A172 (cell line): ENCODE measurements around the gene SRGAP2C. TPM values are rescaled to one million over a fixed set of nuclear protein-coding genes. Genes with fewer than 3 reads are reported as not detected.
"Not testable (repeated sequence)": the region's sequence is repeated elsewhere in the genome, so short reads cannot be mapped to it uniquely, and the experiment has no call there.

ENCODE experiments used
- DNase-seq: peaks from one replicate; pipeline ENCODE4 v3.0.0-alpha.2; 2015; ENCODE audit warnings: low spot score
- total RNA-seq: library from RNA; depleted of rRNA; stranded (reverse); fragments of >200 nt; shearing (Covaris generic); gene quantifications from 2 replicates; pipeline ENCODE4 v1.2.3, GENCODE V29; 2014

SRGAP2C gene
- total RNA-seq, 1 experiment from 2014 or later: 18.0 TPM

DNA sequence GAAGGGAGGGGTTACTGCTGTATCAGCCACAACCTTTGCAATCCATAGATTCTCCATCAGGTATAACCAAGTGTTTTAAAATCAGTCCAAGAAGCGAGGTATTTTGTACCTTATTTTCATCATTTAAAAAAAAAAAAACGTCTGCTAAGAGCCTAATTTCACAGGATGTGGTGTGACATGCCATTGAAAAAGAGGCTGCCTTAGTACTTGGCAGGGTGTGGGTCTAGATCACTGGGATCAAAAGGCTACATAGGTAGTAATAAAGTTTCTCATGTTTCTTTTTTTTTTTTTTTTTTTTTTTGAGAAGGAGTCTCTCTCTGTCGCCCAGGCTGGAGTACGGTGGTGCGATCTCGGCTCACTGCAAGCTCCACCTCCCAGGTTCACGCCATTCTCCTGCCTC, 192.2 kb downstream of the SRGAP2C start:
- not testable (repeated sequence) for DNase-seq

DNA sequence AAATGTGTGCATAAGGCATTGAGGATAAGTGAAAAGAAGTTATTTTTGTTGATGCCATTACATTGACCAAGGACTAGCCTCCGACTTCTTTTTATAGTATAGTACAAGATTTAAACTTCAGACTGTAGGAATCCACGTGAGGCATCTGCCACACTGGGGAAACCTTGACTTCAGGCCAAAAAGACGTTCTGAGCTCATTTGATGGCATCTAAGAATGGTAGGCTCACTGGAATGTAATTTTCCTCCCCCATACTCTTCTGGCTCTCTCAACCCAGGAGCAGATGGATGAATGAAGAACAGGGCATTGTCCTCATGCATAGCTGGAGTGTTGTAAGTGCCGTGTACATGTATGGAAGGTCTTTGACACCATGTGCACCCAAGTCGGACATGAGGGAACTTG, 194.0 kb downstream of the SRGAP2C start:
- not testable (repeated sequence) for DNase-seq

DNA sequence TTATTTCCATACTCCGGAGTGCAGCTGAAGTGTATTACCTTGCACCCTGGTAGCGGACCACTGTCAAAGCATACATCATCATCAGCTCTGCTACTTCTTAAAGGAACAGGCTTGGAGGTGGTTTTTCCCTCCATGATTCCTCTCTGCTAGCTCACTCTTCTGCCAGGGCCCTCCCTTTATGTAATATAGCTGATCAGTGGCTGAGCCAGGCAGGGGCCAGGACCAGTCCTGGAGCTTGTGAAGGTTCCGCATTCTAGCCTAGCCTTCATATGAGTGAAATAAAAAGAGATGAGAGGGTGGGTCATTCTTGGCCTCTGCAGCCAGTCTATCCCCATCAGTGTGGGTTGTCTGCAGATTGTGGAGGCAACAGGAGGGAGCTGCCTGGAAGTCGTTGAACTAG, 200.0 kb downstream of the SRGAP2C start:
- not testable (repeated sequence) for DNase-seq

DNA sequence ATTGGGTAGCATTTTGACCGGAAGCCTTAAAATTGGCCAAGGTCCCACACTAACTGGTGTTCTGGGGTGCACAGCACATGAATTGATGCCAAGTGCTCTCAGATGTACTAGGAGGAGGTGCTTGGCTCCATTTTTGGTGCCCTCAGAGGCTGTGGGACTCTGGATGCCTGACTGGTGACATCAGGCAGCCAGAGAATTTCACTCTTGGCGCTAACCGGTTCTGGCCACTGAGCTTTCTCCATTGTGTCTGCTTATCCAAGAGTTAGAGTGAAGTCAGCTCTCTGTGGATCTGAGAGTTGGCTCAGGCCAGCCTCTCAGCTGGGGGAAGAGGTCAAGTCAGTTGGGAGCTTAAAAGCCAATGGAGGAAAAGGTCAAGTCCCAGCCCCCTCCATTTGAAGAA, 200.4 kb downstream of the SRGAP2C start:
- not testable (repeated sequence) for DNase-seq

DNA sequence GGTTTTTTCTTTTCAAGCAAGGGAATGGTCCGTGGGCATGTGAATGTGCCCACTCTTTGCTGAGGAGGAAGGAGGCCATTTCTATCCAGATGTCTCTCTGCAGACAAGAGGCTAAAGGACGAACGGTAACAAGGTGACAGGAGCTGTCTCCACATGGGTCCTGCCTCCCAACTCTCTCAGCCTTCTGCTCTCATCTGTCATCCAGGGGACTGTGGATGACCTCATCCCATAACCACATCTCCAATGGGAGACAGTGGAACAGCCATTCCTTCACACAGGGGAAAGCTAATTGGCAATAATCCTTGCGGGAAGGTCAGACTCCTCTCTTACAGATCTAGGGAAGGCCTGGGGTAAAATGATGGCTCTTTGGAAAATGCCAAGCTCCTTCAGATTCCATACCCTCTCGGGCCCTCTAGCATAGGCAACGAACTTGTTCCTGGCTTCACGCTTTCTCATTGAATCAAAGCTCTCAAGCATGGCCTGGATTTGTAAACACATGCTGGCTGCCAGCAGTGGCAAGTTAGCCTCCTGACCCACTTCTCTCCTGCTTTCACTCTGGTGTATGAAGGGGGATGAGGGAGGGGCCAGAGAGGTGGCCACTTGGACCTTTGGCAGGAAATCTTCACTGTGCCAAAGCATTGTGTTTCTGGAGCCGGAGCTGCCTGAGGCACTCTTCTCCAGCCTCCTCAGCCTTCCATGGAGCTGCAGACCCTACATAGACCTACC, 201.0 kb downstream of the SRGAP2C start:
- DNase-seq: not testable (repeated sequence)

DNA sequence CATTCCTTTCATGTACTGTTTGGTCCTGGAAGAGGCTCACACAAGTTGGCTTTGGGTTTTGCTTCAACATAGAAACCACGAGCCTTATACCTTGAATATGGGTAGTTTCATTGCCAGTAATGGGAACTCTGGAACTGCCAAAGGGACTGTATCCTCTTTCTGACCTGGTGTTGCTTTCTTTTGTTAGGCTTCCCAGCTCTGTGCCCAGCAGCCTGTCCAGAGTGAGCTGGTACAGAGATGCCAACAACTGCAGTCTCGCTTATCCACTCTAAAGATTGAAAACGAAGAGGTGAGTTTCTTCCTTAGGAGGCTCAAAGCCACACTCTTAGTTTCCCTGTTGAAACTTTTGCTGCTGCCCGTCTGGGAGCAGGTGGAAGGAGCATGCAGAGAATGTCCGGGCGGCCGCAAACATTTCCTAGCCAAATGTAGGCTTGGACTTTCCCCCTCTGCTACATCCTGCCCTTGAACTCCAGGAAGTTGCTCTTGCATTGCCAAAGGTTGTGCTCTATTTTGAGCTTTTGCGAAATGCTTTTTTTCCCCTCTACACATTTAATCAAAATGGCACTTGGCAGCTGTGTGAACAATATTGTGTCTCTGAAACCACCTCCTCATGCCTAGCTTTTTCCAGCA, 201.7 kb downstream of the SRGAP2C start:
- not testable (repeated sequence) for DNase-seq

DNA sequence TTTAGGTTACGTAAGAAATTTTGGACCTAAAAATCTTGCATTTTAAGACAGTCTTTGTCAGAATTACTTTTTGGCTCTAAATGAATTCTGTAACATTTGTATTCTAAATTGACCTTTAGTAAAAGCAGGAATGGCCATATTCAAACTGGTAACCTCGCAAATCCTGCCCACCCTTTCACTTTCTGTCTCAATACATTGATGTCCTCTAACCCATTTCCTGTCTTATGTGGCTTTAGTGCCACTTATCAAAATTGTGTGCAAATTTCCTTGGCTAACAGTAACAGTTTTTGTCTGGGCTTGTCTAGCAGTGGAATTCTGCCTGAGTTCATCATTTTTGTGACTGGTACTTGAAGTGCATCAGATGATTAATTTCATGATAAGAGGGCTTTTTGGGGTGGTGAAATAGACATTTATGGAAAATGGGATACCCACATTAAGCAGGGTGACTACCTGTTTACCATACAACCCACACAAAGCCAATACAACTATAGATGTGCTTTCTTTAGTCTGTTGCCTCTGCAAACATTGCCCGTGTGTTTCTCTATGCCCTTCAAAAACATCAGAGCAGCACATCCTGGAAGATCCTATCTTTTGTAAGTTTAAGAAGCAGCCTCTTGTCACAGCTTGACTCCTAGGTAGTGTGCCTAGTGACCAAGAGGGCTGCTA, 205.3 kb downstream of the SRGAP2C start:
- not testable (repeated sequence) for DNase-seq

DNA sequence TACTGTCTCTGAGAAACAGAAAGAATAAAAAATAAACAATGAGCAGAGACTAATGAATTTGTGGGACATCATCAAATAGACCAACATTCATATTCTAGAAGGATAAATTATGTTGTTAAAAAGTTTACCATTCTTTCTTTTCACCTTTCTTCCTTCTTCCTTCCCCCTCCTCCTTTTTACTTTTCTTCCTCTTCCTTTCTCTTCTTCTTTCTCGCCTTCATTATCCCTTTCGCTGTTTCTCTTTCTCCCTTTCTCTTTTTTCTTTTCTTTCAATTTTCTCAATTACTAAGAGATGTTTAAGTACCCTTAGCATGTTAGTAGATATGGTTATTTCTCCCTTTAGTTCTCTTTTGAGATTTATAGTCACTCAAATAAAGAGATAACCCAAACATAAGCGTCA, 207.4 kb downstream of the SRGAP2C start:
- DNase-seq: not testable (repeated sequence)

DNA sequence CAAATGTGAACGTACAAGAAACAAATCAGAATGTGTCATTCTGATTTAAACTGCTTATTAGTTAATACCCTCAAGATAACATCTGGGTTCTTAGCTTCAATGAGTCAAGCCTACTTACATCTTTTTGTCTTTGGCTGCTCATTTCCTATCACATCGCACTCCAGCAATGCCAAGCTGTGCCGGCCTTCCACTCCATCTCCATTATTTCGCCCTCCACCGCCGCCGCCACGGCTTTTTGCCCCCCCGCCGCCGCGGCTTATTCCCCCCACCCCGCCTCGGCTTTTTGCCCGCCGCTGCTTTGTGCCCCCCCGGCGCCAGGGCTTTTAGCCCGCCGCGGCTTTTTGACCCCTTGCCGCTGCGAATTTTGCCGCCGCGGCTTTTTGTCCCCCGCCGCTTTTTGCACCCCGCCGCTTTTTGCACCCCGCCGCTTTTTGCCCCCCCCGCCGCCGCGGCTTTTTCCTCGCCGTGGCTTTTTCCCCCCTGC, 211.0 kb downstream of the SRGAP2C start:
- DNase-seq: not testable (repeated sequence)

DNA sequence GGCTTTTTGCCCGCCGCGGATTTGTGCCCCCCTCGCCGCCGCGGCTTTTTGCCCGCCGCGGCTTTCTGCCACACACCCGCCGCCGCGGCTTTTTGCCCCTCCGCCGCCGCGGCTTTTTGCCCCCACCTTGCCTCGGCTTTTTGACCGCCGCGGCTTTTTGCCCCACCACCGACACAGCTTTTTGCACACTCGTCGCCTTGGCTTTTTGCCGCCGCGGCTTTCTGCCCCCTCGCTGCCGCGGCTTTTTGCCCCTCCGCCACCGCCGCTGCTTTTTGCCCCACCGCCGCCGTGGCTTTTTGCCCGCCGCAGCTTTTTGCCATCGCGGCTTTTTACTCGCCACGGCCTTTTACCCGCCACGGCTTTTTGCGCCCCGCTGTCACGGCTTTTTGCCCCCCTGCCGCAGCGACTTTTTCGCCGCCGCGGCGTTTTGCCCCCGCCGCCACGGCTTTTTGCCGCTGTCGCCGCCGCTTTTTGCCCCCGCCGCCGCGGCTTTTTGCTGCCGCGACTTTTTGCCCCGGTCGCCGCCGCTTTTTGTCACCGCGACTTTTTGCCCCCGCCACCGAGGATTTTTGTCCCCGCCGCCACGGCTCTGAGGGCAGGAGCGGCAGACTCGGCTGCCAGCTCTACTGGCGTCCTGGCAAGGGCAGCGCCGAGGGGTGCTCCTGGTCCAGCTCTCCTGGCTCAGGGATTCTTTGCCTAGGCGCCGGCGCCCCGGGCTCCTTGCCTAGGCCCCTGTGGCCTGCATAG, 211.7 kb downstream of the SRGAP2C start:
- not testable (repeated sequence) for DNase-seq

DNA sequence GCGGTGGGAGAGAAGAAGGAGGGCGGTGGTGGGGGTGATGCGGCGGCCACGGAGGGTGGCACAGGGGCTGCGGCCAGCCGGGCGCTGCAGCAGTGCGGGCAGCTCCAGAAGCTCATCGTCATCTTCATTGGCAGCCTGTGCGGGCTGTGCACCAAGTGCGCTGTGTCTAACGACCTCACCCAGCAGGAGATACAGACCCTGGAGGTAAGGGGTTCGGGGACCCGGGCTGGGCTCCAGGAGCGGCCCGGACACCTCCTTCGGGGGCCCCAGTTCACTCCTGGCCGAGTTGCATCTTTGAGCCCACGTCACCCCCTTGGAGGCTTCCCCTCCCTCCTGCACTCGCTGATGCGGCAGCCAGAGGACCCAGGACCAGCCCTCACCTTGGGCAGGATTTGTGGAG, 212.3 kb downstream of the SRGAP2C start:
- not testable (repeated sequence) for DNase-seq

DNA sequence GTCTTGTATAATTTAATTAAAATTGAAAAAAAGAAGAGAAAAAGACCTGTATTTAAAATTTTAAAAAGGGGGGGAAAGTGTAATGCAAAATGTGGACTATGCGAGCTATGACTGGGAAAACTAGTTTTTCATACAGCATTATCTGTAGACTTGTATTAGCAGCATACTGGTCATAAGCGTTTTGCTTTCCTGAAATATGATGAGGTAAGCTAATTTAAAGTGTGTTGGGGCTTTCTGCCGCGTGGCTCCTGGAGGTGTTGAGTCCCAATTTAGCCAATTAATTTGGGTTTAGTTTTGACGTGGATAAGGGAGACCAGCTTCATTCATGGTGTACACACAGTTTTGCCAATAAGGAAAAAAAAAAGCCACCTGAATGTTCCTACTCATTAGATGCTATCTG, 214.4 kb downstream of the SRGAP2C start:
- DNase-seq: not testable (repeated sequence)

DNA sequence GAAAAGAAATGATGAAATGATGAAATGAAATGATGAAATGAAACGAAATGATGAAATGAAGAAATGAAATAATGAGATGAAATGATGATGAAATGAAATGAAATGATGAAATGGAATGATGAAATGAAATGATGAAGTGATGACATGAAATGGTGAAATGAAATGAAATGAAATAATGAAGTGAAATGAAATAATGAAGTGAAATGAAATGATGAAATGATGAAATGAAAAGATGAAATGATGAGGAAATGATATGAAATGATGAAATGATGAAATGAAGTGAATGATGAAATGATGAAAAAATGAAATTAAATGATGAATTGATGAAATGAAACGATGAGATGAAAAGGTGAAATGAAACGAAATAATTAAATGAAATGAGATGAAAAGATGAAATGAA, 215.3 kb downstream of the SRGAP2C start:
- DNase-seq: not testable (repeated sequence)

DNA sequence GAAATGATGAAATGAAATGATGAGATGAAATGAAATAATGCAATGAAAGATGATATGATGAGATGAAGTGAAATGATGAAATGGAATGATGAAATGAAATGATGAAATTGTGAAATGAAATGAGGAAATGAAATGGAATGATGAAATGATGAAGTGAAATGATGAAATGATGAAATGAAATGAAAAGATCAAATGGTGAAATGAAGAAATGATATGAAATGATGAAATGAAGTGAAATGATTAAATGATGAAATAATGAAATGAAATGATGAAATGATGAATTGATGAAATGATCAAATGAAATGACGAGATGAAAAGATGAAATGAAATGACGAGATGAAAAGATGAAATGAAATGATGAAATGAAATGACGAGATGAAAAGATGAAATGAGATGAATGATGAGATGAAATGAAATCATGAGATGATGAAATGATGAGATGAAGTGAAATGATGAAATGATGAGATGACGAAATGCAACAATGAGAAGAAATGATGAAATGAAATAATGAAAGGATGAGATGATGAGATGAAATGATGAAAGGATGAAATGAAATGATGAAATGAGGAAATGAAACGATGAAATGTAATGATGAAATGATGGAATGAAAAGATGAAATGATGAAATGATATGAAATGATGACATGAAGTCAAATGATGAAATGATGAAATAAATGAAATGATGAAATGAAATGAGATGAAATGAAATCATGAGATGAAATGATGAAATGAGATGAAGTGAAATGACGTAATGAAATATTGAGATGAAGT, 216.0 kb downstream of the SRGAP2C start:
- not testable (repeated sequence) for DNase-seq

DNA sequence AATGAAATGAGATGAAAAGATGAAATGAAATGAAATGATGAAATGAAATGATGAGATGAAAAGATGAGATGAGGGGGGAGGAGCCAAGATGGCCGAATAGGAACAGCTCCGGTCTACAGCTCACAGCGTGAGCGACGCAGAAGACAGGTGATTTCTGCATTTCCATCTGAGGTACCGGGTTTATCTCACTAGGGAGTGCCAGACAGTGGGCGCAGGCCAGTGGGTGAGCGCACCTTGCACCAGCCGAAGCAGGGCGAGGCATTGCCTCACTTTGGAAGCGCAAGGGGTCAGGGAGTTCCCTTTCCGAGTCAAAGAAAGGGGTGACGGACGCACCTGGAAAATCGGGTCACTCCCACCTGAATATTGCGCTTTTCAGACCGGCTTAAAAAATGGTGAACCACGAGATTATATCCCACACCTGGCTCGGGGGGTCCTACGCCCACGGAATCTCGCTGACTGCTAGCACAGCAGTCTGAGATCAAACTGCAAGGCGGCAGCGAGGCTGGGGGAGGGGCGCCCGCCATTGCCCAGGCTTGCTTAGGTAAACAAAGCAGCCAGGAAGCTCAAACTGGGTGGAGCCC, 216.7 kb downstream of the SRGAP2C start:
- not testable (repeated sequence) for DNase-seq

DNA sequence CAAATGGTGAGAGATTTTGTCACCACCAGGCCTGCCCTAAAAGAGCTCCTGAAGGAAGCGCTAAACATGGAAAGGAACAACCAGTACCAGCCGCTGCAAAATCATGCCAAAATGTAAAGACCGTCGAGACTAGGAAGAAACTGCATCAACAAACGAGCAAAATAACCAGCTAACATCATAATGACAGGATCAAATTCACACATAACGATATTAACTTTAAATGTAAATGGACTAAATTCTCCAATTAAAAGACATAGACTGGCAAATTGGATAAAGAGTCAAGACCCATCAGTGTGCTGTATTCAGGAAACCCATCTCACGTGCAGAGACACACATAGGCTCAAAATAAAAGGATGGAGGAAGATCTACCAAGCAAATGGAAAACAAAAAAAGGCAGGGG, 218.5 kb downstream of the SRGAP2C start:
- DNase-seq: not testable (repeated sequence)

DNA sequence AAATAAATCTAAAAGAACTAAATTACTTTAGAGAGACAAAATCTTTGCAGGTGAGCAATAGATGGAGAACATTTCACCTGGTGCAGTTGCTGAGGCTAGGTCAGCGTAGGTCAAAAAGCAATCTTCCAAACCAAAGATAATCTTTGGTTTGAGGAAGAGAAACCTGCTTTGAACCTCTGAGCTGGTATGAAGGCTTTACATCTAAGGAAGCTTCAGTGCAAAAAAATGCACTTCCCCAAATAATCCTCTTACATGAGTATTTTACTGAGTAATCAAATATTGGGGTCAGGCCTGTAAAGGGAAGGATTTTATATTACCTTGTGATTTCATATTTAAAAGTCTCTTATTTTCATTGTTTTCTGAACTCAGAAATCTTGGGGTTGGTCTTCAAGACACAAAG, 223.6 kb downstream of the SRGAP2C start:
- DNase-seq: no peak

DNA sequence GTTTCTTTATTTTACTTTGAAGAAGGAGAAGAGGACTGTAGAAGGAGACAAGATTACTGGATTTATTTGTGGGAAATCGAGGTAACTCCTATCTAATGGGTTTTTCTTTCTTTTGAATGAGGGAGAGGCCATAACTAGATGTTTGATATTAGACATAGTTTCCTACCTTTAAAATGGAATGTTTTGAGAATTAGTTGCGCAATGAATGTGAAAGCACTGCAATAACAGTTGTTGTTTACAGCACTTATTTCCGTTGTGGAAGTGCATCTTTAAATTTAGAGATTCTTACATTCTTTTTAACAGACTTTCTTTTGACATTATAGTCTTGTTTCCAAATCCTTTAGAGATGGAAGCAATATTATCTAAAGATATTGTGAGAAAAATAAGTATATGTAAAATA, 229.0 kb downstream of the SRGAP2C start:
- DNase-seq: no peak

DNA sequence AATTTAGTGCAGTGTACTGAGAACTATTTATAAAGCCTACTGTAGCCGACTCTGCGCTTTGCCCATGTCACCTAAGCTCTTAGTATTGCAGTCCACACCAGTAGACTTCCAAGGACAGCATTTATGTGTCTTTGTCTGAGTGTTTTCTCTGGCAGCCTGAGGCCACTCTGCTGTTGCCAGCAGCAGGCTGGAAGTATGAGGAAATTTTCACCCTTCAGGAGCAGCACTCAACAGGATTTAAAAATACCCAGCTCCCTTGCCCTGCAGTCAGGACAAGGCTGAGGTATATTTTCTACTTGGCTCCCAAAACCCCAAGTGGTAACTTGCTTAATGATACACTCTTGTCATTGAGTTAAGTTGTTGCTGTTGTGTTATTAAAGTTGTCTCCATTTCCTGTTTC, 230.1 kb downstream of the SRGAP2C start:
- DNase-seq: no peak

DNA sequence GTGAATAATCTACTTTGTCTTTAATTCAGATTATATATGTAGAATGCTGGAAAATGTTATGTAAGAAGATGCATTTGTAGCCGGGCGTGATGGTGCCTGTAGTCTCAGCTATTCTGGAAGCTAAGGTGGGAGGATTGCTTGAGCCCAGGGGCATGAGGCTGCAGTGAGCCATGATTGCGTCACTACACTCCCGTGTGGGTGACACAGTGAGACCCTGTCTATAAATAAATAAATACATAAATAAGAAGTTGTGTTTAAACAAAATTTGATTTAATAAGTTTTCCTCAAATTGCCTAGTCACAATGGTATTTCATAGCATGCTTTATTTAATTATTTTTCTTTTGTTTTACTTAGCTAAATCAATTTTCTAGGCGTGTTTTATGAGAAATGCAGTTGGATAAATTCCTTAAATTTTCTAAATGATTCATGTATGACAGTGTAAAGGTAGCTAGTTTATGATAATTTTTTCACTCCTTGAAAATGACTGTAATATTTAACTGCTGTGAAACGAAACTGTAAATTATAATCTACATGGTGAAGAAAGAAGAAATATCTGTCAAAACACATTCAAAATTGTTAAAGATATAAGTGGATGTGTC, 232.6 kb downstream of the SRGAP2C start:
- no peak for DNase-seq
